Body of pancreas (tissue), 4 donors: ENCODE measurements around the gene RUNX2. TPM values are rescaled to one million over a fixed set of nuclear protein-coding genes. Genes with fewer than 3 reads are reported as not detected.

Experiments used
- ATAC-seq: fragments of 150-250 bp; one replicate; pipeline ENCODE4 v1.9.1; 2016
- DNase-seq, 4 donors: peaks; one replicate each; pipeline ENCODE4 v3.0.0-alpha.2; 2019
- H3K27ac ChIP-seq, 4 donors: fragments of 200-600 bp; sonication (generic); 1 replicate in 3 of 4; 2 replicates in 1 of 4; pipeline versions ENCODE4 v1.5.1 to v1.6.1; 2016 to 2019; ENCODE audit warnings: mild to moderate bottlenecking in 1 of 4, mixed read lengths in 1 of 4, moderate library complexity in 1 of 4
- H3K27me3 ChIP-seq, 2 donors: fragments of 200-600 bp; sonication (generic); one replicate each; pipeline ENCODE4 v1.6.0; 2016; ENCODE audit warnings: mild to moderate bottlenecking in 1 of 2
- H3K36me3 ChIP-seq, 2 donors: fragments of 200-600 bp; sonication (generic); replicated peaks in 1 of 2; 2 replicates each; pipeline ENCODE4 v1.5.1; 2016; ENCODE audit warnings: low read depth in 2 of 2; ENCODE audit not compliant: insufficient read depth in 1 of 2
- H3K4me1 ChIP-seq: fragments of 200-600 bp; sonication (generic); one replicate; pipeline ENCODE4 v1.6.0; 2016
- H3K4me3 ChIP-seq, 2 donors: fragments of 200-600 bp; sonication (generic); 1 replicate in 1 of 2; 2 replicates in 1 of 2; pipeline ENCODE4 v1.5.1; 2016 to 2019
- H3K9me3 ChIP-seq, 3 donors: fragments of 200-600 bp; sonication (generic); 1 replicate in 2 of 3; 2 replicates in 1 of 3; pipeline ENCODE4 v1.5.1; 2016
- POLR2A ChIP-seq, 3 donors: fragments of 450-650 bp; IDR thresholded peaks; one replicate each; pipeline ENCODE4 v1.6.1; 2016; ENCODE audit warnings: antibody characterized with exemption in 3 of 3, mild to moderate bottlenecking in 2 of 3
- WGBS, 2 donors: methylation state at CpG; one replicate each; pipeline ENCODE4 v1.1.5; 2017; 5-methylcytosine and 5-hydroxymethylcytosine counted together
- intact Hi-C: fragments of 100-400 bp; cut with DNase I; formaldehyde crosslinking; loops from one replicate; pipeline ENCODE4 v1.15.1; 2023
- total RNA-seq, 2 donors: library from RNA; depleted of rRNA; stranded (reverse); fragments of >200 nt; gene quantifications; one replicate each; pipeline ENCODE4 v1.1.0, GENCODE V29; 2016
- TF ChIP-seq, protein P1 (sequence below), 7 experiments: fragments of 450-650 bp in 4 of 7; fragments of 200-600 bp in 3 of 7; sonication (generic) in 3 of 7; IDR thresholded peaks; one replicate each; pipeline ENCODE4 v1.5.1; 2016 to 2019; ENCODE audit warnings: antibody characterized with exemption in 7 of 7

Gene RUNX2
- total RNA-seq, 2 donors from 2014 or later = 0.33 to 1.0 TPM

DNA sequence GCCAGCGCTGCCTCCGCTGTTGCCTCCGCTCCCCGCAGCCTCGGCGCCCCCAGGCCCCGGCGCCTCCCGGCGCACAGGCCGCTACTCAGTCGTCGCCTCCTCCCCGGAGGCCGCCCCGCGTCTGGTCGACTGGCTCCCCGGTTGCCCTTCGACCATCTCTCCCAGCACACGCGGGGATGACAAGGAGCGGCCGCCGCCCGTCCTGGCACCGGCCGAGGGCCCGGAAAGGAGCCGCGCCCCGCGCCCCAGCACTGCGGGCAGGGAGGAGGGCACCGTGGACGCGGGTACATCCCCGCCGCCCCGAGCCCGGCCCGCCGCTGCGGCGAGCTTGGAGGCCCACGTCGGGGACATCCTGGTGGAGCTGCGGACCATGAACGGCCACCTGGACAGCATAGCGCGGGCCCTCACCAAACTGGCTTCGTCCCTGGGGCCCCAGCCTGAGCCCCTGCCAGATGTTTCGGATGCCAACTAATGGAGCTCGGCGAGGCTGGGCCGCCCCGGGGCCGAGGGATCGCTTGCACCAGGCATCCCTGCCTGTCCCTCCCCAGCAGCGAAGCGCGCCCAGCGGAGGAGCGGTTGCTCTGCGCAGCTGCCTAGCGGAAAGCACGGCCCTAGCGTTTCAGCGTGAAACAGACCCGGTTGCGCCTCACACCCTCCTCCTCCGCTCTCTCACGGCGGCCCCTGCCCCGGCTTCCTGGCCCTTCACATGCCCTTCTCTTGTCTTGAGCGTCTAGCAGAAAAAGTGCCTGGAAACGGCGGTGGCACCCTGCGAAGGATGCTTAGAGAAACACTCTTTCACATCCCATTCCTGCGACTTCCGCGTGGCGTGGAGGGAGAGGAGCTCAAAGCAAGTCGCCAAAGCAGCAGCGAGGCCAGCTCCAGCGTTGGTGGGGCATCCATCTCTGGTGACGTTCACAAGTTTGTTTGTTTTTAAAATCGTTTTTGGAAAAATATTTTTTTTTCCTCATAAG is 335.4 kb downstream of the RUNX2 start:
- Histone ChIP-seq H3K4me1 (peaks cover 10% of the 10 kb centered on the region), H3K9me3 (no peaks in the 10 kb centered on the region), H3K36me3 (no peaks in the 10 kb centered on the region), H3K27ac (no peak overlapping the region), H3K4me3 (no peak overlapping the region), H3K27me3 (no peaks in the 10 kb centered on the region)
- DNase-seq = no peak
- 6 to 12% methylated on average over 29 to 82 of the region's 88 CpGs for WGBS, 2 donors
- no peak for ATAC-seq
- no peak for TF ChIP-seq POLR2A (IDR thresholded peaks at IDR 0.05)
- TF ChIP-seq, protein P1, sequence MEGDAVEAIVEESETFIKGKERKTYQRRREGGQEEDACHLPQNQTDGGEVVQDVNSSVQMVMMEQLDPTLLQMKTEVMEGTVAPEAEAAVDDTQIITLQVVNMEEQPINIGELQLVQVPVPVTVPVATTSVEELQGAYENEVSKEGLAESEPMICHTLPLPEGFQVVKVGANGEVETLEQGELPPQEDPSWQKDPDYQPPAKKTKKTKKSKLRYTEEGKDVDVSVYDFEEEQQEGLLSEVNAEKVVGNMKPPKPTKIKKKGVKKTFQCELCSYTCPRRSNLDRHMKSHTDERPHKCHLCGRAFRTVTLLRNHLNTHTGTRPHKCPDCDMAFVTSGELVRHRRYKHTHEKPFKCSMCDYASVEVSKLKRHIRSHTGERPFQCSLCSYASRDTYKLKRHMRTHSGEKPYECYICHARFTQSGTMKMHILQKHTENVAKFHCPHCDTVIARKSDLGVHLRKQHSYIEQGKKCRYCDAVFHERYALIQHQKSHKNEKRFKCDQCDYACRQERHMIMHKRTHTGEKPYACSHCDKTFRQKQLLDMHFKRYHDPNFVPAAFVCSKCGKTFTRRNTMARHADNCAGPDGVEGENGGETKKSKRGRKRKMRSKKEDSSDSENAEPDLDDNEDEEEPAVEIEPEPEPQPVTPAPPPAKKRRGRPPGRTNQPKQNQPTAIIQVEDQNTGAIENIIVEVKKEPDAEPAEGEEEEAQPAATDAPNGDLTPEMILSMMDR (IDR thresholded peaks at IDR 0.05) = no peak
- intact Hi-C loops = no loop called here

GRCh38 chr6:45664707-45665106 is 336.6 kb downstream of the RUNX2 start:
- Histone ChIP-seq H3K9me3 (no peaks in the 10 kb centered on the region), H3K4me1 (peaks cover 10% of the 10 kb centered on the region), H3K27ac (no peak overlapping the region), H3K27me3 (no peaks in the 10 kb centered on the region), H3K4me3 (no peak overlapping the region), H3K36me3 (no peaks in the 10 kb centered on the region)
- WGBS, 2 donors = 76 to 79% methylated on average over 6 of the region's 6 CpGs
- ATAC-seq (no peak), DNase-seq (no peak)
- TF ChIP-seq, protein P1 (IDR thresholded peaks at IDR 0.05) = no peak
- TF ChIP-seq POLR2A (IDR thresholded peaks at IDR 0.05) = no peak
- intact Hi-C loops = no loop called here

DNA sequence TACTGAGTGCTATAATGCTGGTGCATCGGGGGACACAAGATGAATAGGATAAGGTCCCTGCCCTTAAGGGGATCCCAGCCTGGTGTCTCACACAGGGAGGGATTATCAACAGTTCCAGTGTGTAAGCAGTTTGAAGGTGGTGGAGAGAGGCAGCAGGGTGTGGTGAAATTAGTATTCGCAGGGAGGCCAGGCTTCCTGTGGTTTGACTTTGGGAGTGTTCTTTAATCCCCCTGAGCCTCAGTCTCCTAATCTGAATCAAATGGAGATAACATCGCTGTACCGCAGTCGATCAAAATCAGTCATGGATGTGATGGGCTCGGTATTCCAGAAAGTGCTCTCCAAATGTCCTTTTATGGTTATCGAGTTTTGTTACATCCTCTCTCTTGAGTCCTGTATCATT is 337.7 kb downstream of the RUNX2 start:
- Histone ChIP-seq H3K9me3 (no peaks in the 10 kb centered on the region), H3K27me3 (no peaks in the 10 kb centered on the region), H3K4me1 (peaks cover 10% of the 10 kb centered on the region), H3K4me3 (no peak overlapping the region), H3K36me3 (no peaks in the 10 kb centered on the region), H3K27ac (no peak overlapping the region)
- ATAC-seq (no peak), DNase-seq (no peak)
- intact Hi-C loops = no loop called here
- WGBS, 2 donors = 66 to 83% methylated on average over 7 of the region's 7 CpGs
- TF ChIP-seq POLR2A (IDR thresholded peaks at IDR 0.05) = no peak
- TF ChIP-seq, protein P1 (IDR thresholded peaks at IDR 0.05) = no peak

DNA sequence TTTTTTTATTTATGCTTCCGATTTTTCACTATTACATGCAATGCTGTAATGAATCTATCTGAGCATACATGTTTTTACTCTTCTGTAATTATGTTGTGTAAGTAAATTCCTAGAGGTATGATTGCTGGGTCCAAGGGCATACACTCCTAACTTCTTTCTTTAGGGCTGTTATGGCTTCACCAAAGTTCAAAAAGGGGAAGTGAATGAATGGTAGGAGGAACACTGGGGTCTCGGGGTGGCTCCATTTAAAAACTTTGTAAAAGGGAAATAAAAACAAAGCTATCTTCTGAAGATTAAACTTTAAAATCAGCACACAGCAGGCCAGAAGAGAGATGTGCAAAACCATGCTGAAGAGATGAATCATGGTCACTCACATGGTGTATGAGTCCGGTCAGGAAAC is 338.7 kb downstream of the RUNX2 start:
- intact Hi-C loops = no loop called here

More for the DNA sequence above, 338.7 kb downstream of the RUNX2 start:
- WGBS, 2 donors = 67 to 72% methylated on average over 3 of the region's 3 CpGs
- no peak overlapping the region for H3K27ac ChIP-seq
- no peak for DNase-seq
- H3K9me3 ChIP-seq = no peaks in the 10 kb centered on the region
- TF ChIP-seq POLR2A (IDR thresholded peaks at IDR 0.05) = no peak
- TF ChIP-seq, protein P1 (IDR thresholded peaks at IDR 0.05) = no peak
- no peaks in the 10 kb centered on the region for H3K36me3 ChIP-seq
- H3K4me3 ChIP-seq = no peak overlapping the region
- no peak for ATAC-seq
- H3K4me1 ChIP-seq = peaks cover 10% of the 10 kb centered on the region
- H3K27me3 ChIP-seq = no peaks in the 10 kb centered on the region
